HEK293 (cell line): ENCODE measurements around the gene ZMYM4.
"Not testable (repeated sequence)": the region's sequence is repeated elsewhere in the genome, so short reads cannot be mapped to it uniquely, and the experiment has no call there.

Experiments
- CTCF ChIP-seq: fragments of 450-650 bp; formaldehyde crosslinking; IDR thresholded peaks from 2 replicates; pipeline ENCODE4 v1.5.1; 2016; ENCODE audit warnings: missing biosample characterization, missing genetic modification characterization
- TRIM28 ChIP-seq: IDR thresholded peaks from 2 replicates; pipeline ENCODE4 v1.6.1; 2011; ENCODE audit warnings: low read length, control low read depth, borderline replicate concordance
- ZFP41 ChIP-seq: fragments of 450-650 bp; formaldehyde crosslinking; IDR thresholded peaks from 2 replicates; pipeline ENCODE4 v1.5.1; 2016; ENCODE audit warnings: missing biosample characterization, missing genetic modification characterization, borderline replicate concordance
- ZNF292 ChIP-seq: fragments of 450-650 bp; formaldehyde crosslinking; IDR thresholded peaks from 2 replicates; pipeline ENCODE4 v1.5.1; 2016; ENCODE audit warnings: low read depth, missing biosample characterization, missing genetic modification characterization, borderline replicate concordance
- ZNF645 ChIP-seq: fragments of 450-650 bp; formaldehyde crosslinking; IDR thresholded peaks from 2 replicates; pipeline ENCODE4; 2016; ENCODE audit warnings: missing biosample characterization, missing genetic modification characterization
- ZSCAN5A ChIP-seq: fragments of 450-650 bp; formaldehyde crosslinking; IDR thresholded peaks from 2 replicates; pipeline ENCODE4 v1.5.1; 2016; ENCODE audit warnings: missing biosample characterization, missing genetic modification characterization

GRCh38 chr1:35380111-35380510 lies 111.6 kb downstream of the ZMYM4 start:
- not testable (repeated sequence) for TF ChIP-seq CTCF (tag by site-specific recombination); ZFP41 (tag by site-specific recombination); TRIM28; ZSCAN5A (tag by site-specific recombination); ZNF645 (tag by site-specific recombination)
- peak; percentile 95 for TF ChIP-seq ZNF292 (tag by site-specific recombination)
